HEK293T (cell line): Measurements from ENCODE around the gene OSBPL2.

Source experiments
- BHLHE40 ChIP-seq: fragments of 450-650 bp; IDR thresholded peaks from 2 replicates; pipeline ENCODE4 v1.6.1; 2016; ENCODE audit warnings: mild to moderate bottlenecking, moderate library complexity, borderline replicate concordance
- CTBP1 ChIP-seq: fragments of 450-650 bp; IDR thresholded peaks from 2 replicates; pipeline ENCODE4 v1.6.1; 2016; ENCODE audit warnings: borderline replicate concordance
- ELF4 ChIP-seq: fragments of 450-650 bp; IDR thresholded peaks from 2 replicates; pipeline ENCODE4 v1.6.1; 2017; ENCODE audit warnings: antibody characterized with exemption
- FOXK2 ChIP-seq: fragments of 450-650 bp; IDR thresholded peaks from 2 replicates; pipeline ENCODE4 v1.6.1; 2016; ENCODE audit warnings: mild to moderate bottlenecking
- FOXM1 ChIP-seq: fragments of 450-650 bp; IDR thresholded peaks from 2 replicates; pipeline ENCODE4 v1.6.1; 2017; ENCODE audit warnings: mild to moderate bottlenecking, borderline replicate concordance
- HDGF ChIP-seq: fragments of 450-650 bp; IDR thresholded peaks from 2 replicates; pipeline ENCODE4 v1.6.1; 2017; ENCODE audit warnings: antibody characterized with exemption, borderline replicate concordance
- L3MBTL2 ChIP-seq: fragments of 450-650 bp; conservative IDR thresholded peaks from 2 replicates; pipeline ENCODE4 v1.6.1; 2016; ENCODE audit warnings: mild to moderate bottlenecking
- SP1 ChIP-seq: fragments of 450-650 bp; IDR thresholded peaks from 2 replicates; pipeline ENCODE4 v1.6.1; 2017
- SUZ12 ChIP-seq: fragments of 450-650 bp; IDR thresholded peaks from 2 replicates; pipeline ENCODE4 v1.6.1; 2016; ENCODE audit warnings: mild to moderate bottlenecking
- TARDBP ChIP-seq: fragments of 450-650 bp; IDR thresholded peaks from 2 replicates; pipeline ENCODE4 v1.6.1; 2016
- TF ChIP-seq, protein P1 (sequence below): fragments of 450-650 bp; IDR thresholded peaks from 2 replicates; pipeline ENCODE4 v1.6.1; 2016

DNA sequence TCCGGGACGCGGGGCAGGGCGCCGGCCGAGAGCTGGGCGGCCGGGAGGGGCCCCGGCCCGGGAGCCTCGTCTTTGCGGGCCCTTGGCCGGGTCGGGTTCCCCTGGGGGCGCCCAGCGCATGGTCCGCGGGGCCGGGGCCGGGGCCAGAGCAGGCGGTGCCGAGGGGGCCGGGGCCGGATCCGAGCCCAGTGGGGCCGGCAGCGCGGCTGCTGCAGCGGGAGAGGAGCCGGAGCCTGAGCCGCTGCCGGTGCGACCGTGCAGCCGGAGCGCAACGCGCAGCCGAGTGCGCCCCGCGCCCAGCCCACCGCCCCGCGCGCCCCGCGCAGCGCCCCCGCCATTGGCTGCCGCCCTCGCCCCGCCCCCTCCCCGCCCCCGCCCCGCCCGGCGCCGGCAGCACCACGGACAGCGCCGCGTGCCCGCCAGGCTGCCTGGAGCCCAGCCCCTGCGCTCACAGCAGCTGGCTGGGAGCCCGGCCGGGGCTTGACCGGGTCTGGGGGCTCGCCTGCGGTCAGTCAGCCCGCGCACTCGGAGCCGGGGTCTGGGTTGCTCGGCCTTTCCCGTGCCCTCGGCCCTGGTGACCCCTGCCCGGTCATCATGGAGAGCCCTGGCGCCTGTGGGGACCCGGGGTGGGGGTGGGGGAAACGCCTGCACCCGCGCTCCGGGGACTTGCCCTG lies 18.2 kb upstream of the OSBPL2 start, which contains the start of gene HRH3:
- TF ChIP-seq SUZ12 (no peak), TARDBP (no peak), FOXK2 (no peak), CTBP1 (no peak), L3MBTL2 (no peak), SP1 (no peak), HDGF (no peak), ELF4 (no peak), BHLHE40 (no peak), FOXM1 (no peak)
- TF ChIP-seq, protein P1, sequence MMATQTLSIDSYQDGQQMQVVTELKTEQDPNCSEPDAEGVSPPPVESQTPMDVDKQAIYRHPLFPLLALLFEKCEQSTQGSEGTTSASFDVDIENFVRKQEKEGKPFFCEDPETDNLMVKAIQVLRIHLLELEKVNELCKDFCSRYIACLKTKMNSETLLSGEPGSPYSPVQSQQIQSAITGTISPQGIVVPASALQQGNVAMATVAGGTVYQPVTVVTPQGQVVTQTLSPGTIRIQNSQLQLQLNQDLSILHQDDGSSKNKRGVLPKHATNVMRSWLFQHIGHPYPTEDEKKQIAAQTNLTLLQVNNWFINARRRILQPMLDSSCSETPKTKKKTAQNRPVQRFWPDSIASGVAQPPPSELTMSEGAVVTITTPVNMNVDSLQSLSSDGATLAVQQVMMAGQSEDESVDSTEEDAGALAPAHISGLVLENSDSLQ, result no peak
